Prostate gland (tissue), 2 donors: ENCODE measurements around the gene VAV3. TPM values are rescaled to one million over a fixed set of nuclear protein-coding genes. Genes with fewer than 3 reads are reported as not detected.

Experiments
- DNase-seq: peaks from one replicate; pipeline ENCODE4 v3.0.0-alpha.2; 2019; ENCODE audit warnings: low spot score
- H3K27ac ChIP-seq, 2 donors: fragments of 200-600 bp; sonication (generic); 2 replicates each; pipeline ENCODE4 v1.5.1; 2017 to 2019
- H3K27me3 ChIP-seq: fragments of 200-600 bp; sonication (generic); replicated peaks from 2 replicates; pipeline ENCODE4 v1.5.1; 2019; ENCODE audit not compliant: insufficient read depth
- H3K36me3 ChIP-seq, 2 donors: fragments of 200-600 bp; sonication (generic); 1 replicate in 1 of 2; 2 replicates in 1 of 2; pipeline versions ENCODE4 v1.5.1 to v1.8.1; 2017 to 2019
- H3K4me1 ChIP-seq: fragments of 200-600 bp; sonication (generic); replicated peaks from 2 replicates; pipeline ENCODE4 v1.5.1; 2019
- H3K4me3 ChIP-seq, 2 donors: fragments of 200-600 bp; sonication (generic); 2 replicates each; pipeline ENCODE4 v1.5.1; 2017 to 2019
- H3K9me3 ChIP-seq: fragments of 200-600 bp; sonication (generic); 2 replicates; pipeline ENCODE4 v1.5.1; 2017
- POLR2A ChIP-seq: fragments of 450-650 bp; IDR thresholded peaks from one replicate; pipeline ENCODE4 v1.6.1; 2016; ENCODE audit warnings: antibody characterized with exemption, mild to moderate bottlenecking
- POLR2AphosphoS5 ChIP-seq: sonication (generic); formaldehyde crosslinking; IDR thresholded peaks from one replicate; pipeline ENCODE4 v1.6.1; 2017; ENCODE audit warnings: antibody characterized with exemption
- WGBS: methylation state at CpG from one replicate; pipeline ENCODE4 v1.1.5; 2018; 5-methylcytosine and 5-hydroxymethylcytosine counted together
- intact Hi-C: fragments of 100-400 bp; cut with DNase I; formaldehyde crosslinking; loops from one replicate; pipeline ENCODE4 v1.14.2; 2022
- total RNA-seq, 2 donors: library from RNA; depleted of rRNA; stranded (reverse); fragments of >200 nt; gene quantifications; one replicate each; pipeline ENCODE4 v1.1.0, GENCODE V29; 2016
- TF ChIP-seq, protein P1 (sequence below), 4 experiments: fragments of 200-600 bp in 2 of 4; fragments of 450-650 bp in 2 of 4; sonication (generic) in 2 of 4; IDR thresholded peaks; 1 replicate in 3 of 4; 2 replicates in 1 of 4; pipeline ENCODE4 v1.5.1; 2016 to 2019; ENCODE audit warnings: antibody characterized with exemption in 4 of 4, mild to moderate bottlenecking in 2 of 4, moderate library complexity in 2 of 4

VAV3 gene
- total RNA-seq, 2 donors from 2014 or later, result 14.5 TPM

- no peak for DNase-seq
- intact Hi-C loops, result no loop called here
- no peaks in the 10 kb centered on the region for H3K36me3 ChIP-seq
- no peak overlapping the region for H3K4me3 ChIP-seq
- no peaks in the 10 kb centered on the region for H3K9me3 ChIP-seq
- no peak for TF ChIP-seq POLR2AphosphoS5
- TF ChIP-seq, protein P1, sequence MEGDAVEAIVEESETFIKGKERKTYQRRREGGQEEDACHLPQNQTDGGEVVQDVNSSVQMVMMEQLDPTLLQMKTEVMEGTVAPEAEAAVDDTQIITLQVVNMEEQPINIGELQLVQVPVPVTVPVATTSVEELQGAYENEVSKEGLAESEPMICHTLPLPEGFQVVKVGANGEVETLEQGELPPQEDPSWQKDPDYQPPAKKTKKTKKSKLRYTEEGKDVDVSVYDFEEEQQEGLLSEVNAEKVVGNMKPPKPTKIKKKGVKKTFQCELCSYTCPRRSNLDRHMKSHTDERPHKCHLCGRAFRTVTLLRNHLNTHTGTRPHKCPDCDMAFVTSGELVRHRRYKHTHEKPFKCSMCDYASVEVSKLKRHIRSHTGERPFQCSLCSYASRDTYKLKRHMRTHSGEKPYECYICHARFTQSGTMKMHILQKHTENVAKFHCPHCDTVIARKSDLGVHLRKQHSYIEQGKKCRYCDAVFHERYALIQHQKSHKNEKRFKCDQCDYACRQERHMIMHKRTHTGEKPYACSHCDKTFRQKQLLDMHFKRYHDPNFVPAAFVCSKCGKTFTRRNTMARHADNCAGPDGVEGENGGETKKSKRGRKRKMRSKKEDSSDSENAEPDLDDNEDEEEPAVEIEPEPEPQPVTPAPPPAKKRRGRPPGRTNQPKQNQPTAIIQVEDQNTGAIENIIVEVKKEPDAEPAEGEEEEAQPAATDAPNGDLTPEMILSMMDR (IDR thresholded peaks at IDR 0.05), result no peak
- no peak for TF ChIP-seq POLR2A
- 75% methylated on average over 8 of the region's 8 CpGs for WGBS
- H3K27me3 ChIP-seq, result no peaks in the 10 kb centered on the region
- no peak overlapping the region for H3K27ac ChIP-seq
- H3K4me1 ChIP-seq, result no peaks in the 10 kb centered on the region
Observed at GRCh38 chr1:107897438-107898345, 67.3 kb downstream of the VAV3 start.

GRCh38 chr1:107896936-107897335 lies 68.0 kb downstream of the VAV3 start:
- DNase-seq, result no peak
- H3K27me3 ChIP-seq, result no peaks in the 10 kb centered on the region
- TF ChIP-seq, protein P1 (IDR thresholded peaks at IDR 0.05), result no peak
- TF ChIP-seq POLR2A (no peak), POLR2AphosphoS5 (no peak)
- no peak overlapping the region for H3K27ac ChIP-seq
- no peaks in the 10 kb centered on the region for H3K4me1 ChIP-seq
- H3K4me3 ChIP-seq, result no peak overlapping the region
- 90% methylated on average over 1 of the region's 1 CpG for WGBS
- H3K9me3 ChIP-seq, result no peaks in the 10 kb centered on the region
- intact Hi-C loops, result no loop called here
- H3K36me3 ChIP-seq, result no peaks in the 10 kb centered on the region

GRCh38 chr1:107896401-107896800 lies 68.6 kb downstream of the VAV3 start:
- no peaks in the 10 kb centered on the region for H3K4me1 ChIP-seq
- H3K4me3 ChIP-seq, result no peak overlapping the region
- no peaks in the 10 kb centered on the region for H3K9me3 ChIP-seq
- H3K27me3 ChIP-seq, result no peaks in the 10 kb centered on the region
- TF ChIP-seq, protein P1 (IDR thresholded peaks at IDR 0.05), result no peak
- no peak for TF ChIP-seq POLR2A
- TF ChIP-seq POLR2AphosphoS5, result no peak
- 88% methylated on average over 3 of the region's 3 CpGs for WGBS
- no peak overlapping the region for H3K27ac ChIP-seq
- no peaks in the 10 kb centered on the region for H3K36me3 ChIP-seq
- no peak for DNase-seq
- intact Hi-C loops, result no loop called here

DNA sequence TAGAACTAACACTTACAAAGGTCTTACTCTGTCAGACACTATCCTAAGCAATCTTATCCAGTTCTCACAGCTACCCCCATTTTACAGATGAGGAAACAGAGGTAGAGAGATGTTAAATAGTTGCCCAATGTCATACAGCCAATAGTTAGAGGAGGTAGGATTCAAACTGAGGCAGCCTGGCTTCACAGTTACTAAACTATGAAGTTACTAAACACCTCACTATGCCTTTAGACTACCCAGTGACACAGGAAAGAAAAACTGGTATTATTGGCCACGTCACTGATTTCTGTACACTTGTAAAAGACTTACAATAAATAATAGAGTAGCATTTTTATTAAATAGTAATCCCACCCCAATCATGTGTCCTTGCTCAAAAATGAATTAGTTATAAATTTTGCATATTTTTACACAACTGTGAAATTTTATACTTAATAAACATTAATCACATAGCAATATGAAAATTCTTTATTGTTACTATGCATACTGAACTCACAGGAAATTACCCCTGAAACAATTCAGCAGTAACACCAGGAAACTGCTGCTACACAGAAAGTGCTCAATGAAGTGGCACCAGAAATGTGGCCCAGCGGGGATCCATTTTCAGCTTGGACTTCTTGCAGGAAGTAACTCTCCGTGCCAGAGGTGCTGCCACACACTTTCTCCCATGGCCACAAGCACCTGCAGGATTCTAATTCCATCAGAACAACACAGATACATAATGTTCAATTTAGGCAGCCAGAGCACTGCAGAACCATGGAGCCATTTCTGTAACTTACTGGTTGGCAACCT lies 69.4 kb downstream of the VAV3 start:
- H3K36me3 ChIP-seq, result no peaks in the 10 kb centered on the region
- no peak for DNase-seq
- no peak for TF ChIP-seq POLR2AphosphoS5
- TF ChIP-seq POLR2A, result no peak
- TF ChIP-seq, protein P1 (IDR thresholded peaks at IDR 0.05), result no peak
- H3K4me1 ChIP-seq, result no peaks in the 10 kb centered on the region
- WGBS, result 68% methylated on average over 3 of the region's 3 CpGs
- no peaks in the 10 kb centered on the region for H3K27me3 ChIP-seq
- no peaks in the 10 kb centered on the region for H3K9me3 ChIP-seq
- intact Hi-C loops, result no loop called here
- no peak overlapping the region for H3K27ac ChIP-seq
- H3K4me3 ChIP-seq, result no peak overlapping the region
